HG02970 (cell line): ENCODE measurements around the gene MUC4.
"Not testable (repeated sequence)": the region's sequence is repeated elsewhere in the genome, so short reads cannot be mapped to it uniquely, and the experiment has no call there.

Experiments
- ATAC-seq: cut with Tn5 transposase; IDR thresholded peaks from one replicate; pipeline ENCODE4 v1.9.1; 2021; ENCODE audit warnings: mild to moderate bottlenecking, moderate library complexity, moderate number of reproducible peaks; ENCODE audit not compliant: unreplicated experiment, low FRiP score

Gene MUC4

DNA sequence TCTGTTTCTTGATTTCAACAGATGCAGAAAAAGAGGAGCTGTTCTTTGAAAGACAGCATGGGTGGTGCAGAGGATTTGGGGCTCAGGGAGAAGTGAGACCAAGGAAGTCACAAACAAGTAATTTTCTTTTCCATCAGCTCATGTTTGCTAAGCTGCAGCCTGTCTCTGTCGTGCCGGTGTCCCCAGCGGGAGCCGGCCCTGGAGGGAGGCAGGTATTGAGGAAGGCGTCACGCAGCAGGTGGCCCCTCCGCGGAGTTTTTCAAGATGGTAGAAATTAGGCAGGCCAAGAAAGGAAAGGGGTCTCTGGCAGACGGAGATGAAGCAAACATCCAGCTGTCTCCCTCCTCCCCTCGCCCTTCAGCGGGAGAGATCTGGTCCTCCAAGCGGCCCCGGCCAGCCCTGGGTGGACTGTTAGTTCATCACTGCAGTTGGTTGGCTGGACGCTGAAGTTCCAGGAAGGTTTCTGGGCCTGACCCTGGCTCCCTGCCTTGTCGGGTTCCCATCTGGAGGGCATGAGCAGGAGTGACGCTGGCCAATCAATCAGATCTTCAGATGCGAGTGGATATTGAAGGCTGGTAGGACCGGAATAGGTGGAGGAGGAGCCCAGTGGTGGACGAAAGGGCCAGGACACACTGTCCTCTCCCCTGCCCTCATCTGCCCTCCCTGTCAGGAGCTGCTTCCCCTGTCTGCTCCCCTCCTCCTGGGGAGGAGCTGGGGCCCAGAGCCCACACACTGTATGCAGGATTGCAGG, 27.7 kb upstream of the MUC4 start:
- no peak for ATAC-seq

DNA sequence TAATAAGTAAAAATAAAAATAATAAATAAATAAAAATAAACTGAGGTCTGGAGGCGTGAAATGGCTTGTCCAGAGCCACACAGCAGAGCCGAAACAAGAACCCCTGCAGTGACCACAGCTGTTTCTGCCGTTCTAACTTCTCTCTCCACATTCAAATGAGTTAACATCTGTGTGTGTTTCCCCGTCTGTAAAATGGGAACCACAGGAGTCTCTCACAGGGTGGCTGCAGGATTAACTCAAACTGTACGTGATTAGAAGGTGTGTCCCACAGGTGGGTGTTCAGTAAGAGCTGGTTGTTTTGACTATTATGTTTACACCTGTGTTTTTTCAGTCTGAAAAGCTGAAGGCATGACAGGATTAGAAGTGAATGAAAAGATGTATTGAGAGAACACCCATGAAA, 27.0 kb upstream of the MUC4 start:
- ATAC-seq = no peak

- ATAC-seq = no peak
Observed at GRCh38 chr3:195836476-195837135, 24.9 kb upstream of the MUC4 start.

GRCh38 chr3:195835791-195836190, 24.1 kb upstream of the MUC4 start:
- no peak for ATAC-seq

DNA sequence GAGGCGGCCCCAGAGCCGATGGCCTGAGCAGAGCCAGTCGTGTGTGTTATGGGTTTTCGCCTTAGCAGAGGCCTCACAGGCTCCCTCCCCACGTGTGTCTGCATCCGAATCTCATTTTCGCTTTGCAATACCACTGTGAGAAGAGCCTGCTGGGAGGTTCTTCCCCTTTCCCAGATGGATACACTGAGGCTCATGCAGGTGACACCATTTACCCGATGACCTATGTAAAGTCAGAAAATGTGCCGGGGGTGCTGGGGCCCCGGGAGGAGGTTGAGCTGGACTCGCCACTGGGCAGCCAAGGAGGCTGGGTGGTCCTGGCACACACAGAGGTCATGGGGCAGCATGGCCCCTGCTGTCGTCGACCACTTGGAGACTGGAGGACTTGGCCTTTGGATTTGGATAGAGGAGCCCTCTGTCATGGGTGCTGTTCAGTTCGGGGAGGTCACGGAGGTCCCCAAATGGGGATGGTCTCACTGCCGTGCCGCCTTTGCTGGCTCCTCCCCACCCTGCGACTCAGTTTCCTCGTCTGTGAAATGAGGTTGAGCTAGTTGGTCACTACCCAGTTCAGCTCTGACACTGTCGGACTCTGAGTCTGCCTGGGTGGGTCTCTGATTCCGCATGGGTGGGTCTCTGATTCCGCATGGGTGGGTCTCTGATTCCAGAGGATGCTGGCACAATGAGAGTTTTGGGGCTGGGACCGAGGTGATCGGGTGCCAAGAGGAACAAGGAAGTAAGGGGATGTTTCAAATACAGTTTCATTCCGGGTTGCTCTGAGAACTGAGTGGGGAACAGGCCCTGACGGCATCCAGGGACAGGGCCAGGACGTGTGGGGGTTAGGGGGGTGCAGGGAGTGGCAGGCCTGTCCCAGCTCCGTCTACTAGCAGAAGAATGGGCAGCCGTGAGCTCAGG, 23.2 kb upstream of the MUC4 start:
- ATAC-seq = no peak

- no peak for ATAC-seq
Observed at GRCh38 chr3:195829897-195830254, 18.1 kb upstream of the MUC4 start.

DNA sequence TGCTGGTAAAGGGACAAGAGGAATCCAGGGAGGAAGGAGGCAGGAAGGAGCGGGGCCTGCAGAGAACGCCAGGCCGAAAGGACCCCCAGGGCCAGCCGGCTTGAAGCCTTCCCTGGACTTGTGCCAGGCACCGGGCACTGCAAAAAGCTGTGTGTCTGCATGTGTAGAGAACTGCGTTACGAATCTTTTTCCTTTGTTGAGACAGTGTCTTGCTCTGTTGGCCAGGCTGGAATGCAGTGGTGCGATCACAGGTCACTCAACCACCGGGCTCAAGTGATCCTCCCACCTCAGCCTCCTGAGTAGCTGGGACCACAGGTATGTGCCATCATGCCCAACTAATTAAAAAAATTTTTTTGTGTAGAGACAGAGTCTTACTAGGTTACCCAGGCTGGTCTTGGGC, 17.0 kb upstream of the MUC4 start:
- ATAC-seq = no peak

- no peak for ATAC-seq
Observed at GRCh38 chr3:195825857-195826804, 14.4 kb upstream of the MUC4 start.

GRCh38 chr3:195825191-195825588, 13.5 kb upstream of the MUC4 start:
- no peak for ATAC-seq

DNA sequence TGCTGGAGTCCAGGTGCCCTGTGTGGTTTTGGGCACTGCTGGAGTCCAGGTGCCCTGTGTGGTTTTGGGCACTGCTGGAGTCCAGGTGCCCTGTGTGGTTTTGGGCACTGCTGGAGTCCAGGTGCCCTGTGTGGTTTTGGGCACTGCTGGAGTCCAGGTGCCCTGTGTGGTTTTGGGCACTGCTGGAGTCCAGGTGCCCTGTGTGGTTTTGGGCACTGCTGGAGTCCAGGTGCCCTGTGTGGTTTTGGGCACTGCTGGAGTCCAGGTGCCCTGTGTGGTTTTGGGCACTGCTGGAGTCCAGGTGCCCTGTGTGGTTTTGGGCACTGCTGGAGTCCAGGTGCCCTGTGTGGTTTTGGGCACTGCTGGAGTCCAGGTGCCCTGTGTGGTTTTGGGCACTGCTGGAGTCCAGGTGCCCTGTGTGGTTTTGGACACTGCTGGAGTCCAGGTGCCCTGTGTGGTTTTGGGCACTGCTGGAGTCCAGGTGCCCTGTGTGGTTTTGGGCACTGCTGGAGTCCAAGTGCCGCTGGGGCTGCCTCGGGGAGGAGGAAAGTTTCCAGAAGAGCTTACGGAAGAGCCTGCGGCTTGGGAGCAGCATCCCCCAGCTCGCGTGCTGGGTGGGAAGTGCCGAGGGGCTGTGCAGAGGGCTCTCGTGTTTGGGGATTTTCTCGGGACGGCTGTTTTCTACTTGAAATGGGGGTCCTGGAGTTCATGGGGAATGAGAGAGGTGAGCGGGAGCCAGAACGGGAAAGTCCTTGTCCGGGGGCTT, 12.9 kb upstream of the MUC4 start:
- ATAC-seq = not testable (repeated sequence)

DNA sequence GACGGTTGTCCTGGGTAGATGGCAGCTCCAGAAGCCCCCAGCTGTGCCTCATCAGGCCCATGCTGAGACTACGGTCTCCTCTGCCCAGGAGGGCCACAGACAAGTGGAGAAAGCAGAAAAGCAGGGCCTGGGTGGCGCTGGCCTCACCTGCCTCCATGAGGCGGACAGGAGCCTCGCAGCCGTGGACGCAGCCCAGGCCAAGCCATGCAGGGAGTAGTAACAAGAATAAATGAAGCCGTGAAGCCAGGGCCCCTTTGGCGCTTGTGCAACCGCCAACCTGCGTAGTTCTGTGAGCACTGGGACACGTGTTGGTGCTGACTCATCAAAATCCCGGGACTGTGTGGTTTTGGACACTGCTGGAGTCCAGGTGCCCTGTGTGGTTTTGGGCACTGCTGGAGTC, 12.3 kb upstream of the MUC4 start:
- no peak for ATAC-seq

GRCh38 chr3:195823280-195823679, 11.6 kb upstream of the MUC4 start:
- no peak for ATAC-seq

GRCh38 chr3:195822131-195822696, 10.5 kb upstream of the MUC4 start:
- ATAC-seq = no peak

GRCh38 chr3:195821403-195822130, 9.8 kb upstream of the MUC4 start:
- ATAC-seq = no peak

DNA sequence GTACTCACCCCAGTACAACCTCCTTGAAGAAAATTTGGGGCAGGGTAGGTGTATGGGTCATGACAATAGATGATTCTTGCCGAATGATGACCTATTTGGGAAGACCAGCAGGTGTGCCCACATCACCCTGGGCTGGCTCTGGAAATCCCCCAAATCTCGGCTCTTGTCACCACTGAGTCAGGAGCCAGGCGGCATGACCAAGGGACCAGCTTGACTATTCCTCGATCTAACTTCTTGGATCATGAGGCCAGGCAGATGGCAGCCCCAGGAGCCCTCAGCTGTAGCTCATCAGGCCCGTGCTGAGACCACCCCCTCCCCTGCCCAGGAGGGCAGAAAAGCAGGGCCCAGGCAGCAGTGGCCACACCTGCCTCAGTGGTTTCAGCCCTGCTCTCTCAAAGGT, 9.2 kb upstream of the MUC4 start:
- no peak for ATAC-seq

- no peak for ATAC-seq
Observed at GRCh38 chr3:195820186-195820585, 8.5 kb upstream of the MUC4 start.

DNA sequence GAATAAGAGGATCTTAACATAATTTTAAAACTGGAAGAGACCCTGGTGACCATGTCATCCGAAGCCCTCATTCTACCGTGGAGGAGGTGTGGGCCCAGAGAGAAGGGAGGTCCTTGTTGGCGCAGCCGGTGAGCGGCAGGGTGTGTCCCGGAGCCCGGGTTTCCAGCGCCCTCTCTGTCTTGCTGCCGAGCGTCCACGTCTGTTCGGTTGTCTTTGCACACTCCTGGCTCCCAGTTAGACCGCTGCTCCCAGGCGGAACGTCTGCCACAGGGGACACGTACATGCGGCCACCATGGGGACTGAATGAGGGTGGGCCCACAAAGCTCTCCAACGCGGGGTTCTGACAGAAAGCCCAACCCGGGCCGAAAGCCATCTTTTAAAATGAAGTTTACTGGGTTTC, 6.6 kb upstream of the MUC4 start:
- ATAC-seq = no peak

- no peak for ATAC-seq
Observed at GRCh38 chr3:195817578-195818135, 5.9 kb upstream of the MUC4 start.
